HepG2 (cell line): Measurements from ENCODE around the gene BATF.

Experiments used
- ELF4 ChIP-seq: sonication (generic); formaldehyde crosslinking; IDR thresholded peaks from 2 replicates; pipeline ENCODE4 v1.5.0; 2020; ENCODE audit warnings: missing genetic modification reagents, mild to moderate bottlenecking, moderate library complexity, borderline replicate concordance
- EZH2 ChIP-seq: conservative IDR thresholded peaks from 2 replicates; pipeline ENCODE4 v1.6.1; 2012; ENCODE audit warnings: mild to moderate bottlenecking, low read depth, low read length, moderate library complexity
- FOSL2 ChIP-seq: sonication (generic); formaldehyde crosslinking; IDR thresholded peaks from 2 replicates; pipeline ENCODE4 v1.4.0; 2020; ENCODE audit warnings: missing genetic modification reagents
- KLF16 ChIP-seq, 2 experiments: sonication (generic) in 1 of 2; formaldehyde crosslinking in 1 of 2; IDR thresholded peaks; 2 replicates each; pipeline versions ENCODE4 v1.6.1 to v1.8.0; 2016 to 2023; ENCODE audit warnings: missing genetic modification reagents in 2 of 2, missing compliant biosample characterization in 1 of 2
- PITX1 ChIP-seq: sonication (generic); formaldehyde crosslinking; IDR thresholded peaks from 2 replicates; pipeline ENCODE4 v1.5.1; 2020; ENCODE audit warnings: mild to moderate bottlenecking, missing genetic modification reagents
- PRPF4 ChIP-seq: fragments of 200-400 bp; formaldehyde crosslinking; IDR thresholded peaks from 2 replicates; pipeline ENCODE4 v1.6.1; 2016; ENCODE audit warnings: low read length, low read depth; ENCODE audit not compliant: poor library complexity, severe bottlenecking
- REST ChIP-seq, 2 experiments: IDR thresholded peaks; 2 replicates each; pipeline ENCODE4 v1.6.1; 2011 to 2012; ENCODE audit warnings: low read length in 2 of 2, borderline replicate concordance in 1 of 2, low read depth in 1 of 2, mild to moderate bottlenecking in 1 of 2, moderate library complexity in 1 of 2

- no peak for TF ChIP-seq KLF16 (CRISPR knock-in tag; IDR thresholded peaks at IDR 0.05)
- TF ChIP-seq REST (IDR thresholded peaks at IDR 0.05; ENCODE audit: borderline replicate concordance in 1 of 2, low read depth in 1 of 2, low read length in 2 of 2), result no peak
- TF ChIP-seq FOSL2, result no peak
- TF ChIP-seq PITX1 (CRISPR knock-in tag), result no peak
- TF ChIP-seq PRPF4, result no peak
- TF ChIP-seq ELF4, result no peak
- TF ChIP-seq EZH2, result no peak
These were observed 46.5 kb downstream of the BATF start for GRCh38 chr14:75568791-75569190.
